HG02798 (cell line): ENCODE measurements around the gene ZNF248.
A peak's percentile ranks its signal among the peaks of the same experiment; 100 is the strongest.
"Not testable (repeated sequence)": the region's sequence is repeated elsewhere in the genome, so short reads cannot be mapped to it uniquely, and the experiment has no call there.

Experiments used
- ATAC-seq: cut with Tn5 transposase; IDR thresholded peaks from one replicate; pipeline ENCODE4 v1.9.1; 2021; ENCODE audit warnings: mild to moderate bottlenecking; ENCODE audit not compliant: unreplicated experiment, poor library complexity

ZNF248 gene

GRCh38 chr10:37857287-37858211, at the start of gene ZNF248:
Gene ZNF248, minus strand, starts transcription at chr10:37857610. Its CDS starts 1,300 bp downstream, at chr10:37856310.
- peak; percentile 95 for ATAC-seq

- ATAC-seq: no peak
These were observed 49.0 kb upstream of the ZNF248 start for GRCh38 chr10:37906382-37906781.

GRCh38 chr10:37896436-37896835, 39.0 kb upstream of the ZNF248 start:
- no peak for ATAC-seq

GRCh38 chr10:37895674-37896073, 38.3 kb upstream of the ZNF248 start:
- no peak for ATAC-seq

- ATAC-seq: no peak
These were observed 28.4 kb upstream of the ZNF248 start for GRCh38 chr10:37885850-37886249.

- no peak for ATAC-seq
These were observed 15.5 kb upstream of the ZNF248 start for GRCh38 chr10:37872955-37873354.

GRCh38 chr10:37872283-37872682, 14.9 kb upstream of the ZNF248 start:
- no peak for ATAC-seq

- no peak for ATAC-seq
These were observed 14.3 kb upstream of the ZNF248 start for GRCh38 chr10:37871568-37872251.

GRCh38 chr10:37871143-37871542, 13.7 kb upstream of the ZNF248 start:
- ATAC-seq: no peak

- ATAC-seq: no peak
These were observed 11.4 kb upstream of the ZNF248 start for GRCh38 chr10:37868796-37869195.

- peak; percentile 57 for ATAC-seq
These were observed 8.8 kb upstream of the ZNF248 start for GRCh38 chr10:37865957-37866803.

- no peak for ATAC-seq
These were observed 7.9 kb upstream of the ZNF248 start for GRCh38 chr10:37865264-37865663.

- no peak for ATAC-seq
These were observed 3.2 kb upstream of the ZNF248 start for GRCh38 chr10:37860494-37861190.

GRCh38 chr10:37859270-37859669, 1.9 kb upstream of the ZNF248 start:
- ATAC-seq: not testable (repeated sequence)

GRCh38 chr10:37856881-37857286, 526 bp downstream of the ZNF248 start:
- peak; percentile 14 for ATAC-seq

GRCh38 chr10:37855636-37856035, 1.8 kb downstream of the ZNF248 start:
- no peak for ATAC-seq

GRCh38 chr10:37854626-37855025, 2.8 kb downstream of the ZNF248 start:
- no peak for ATAC-seq

- no peak for ATAC-seq
These were observed 12.8 kb downstream of the ZNF248 start for GRCh38 chr10:37844644-37845043.

GRCh38 chr10:37839243-37839642, 18.2 kb downstream of the ZNF248 start:
- no peak for ATAC-seq
